NCI-H2196 (cell line): ENCODE data around the gene GRAMD1B.
A peak's percentile ranks its signal among the peaks of the same experiment; 100 is the strongest.
"Not testable (repeated sequence)": the region's sequence is repeated elsewhere in the genome, so short reads cannot be mapped to it uniquely, and the experiment has no call there.

ENCODE experiments used
- DNase-seq: peaks from one replicate; lab custom pipeline; 2025; ENCODE audit not compliant: unreplicated experiment; lab: John Stamatoyannopoulos, UW

The GRAMD1B gene

DNA sequence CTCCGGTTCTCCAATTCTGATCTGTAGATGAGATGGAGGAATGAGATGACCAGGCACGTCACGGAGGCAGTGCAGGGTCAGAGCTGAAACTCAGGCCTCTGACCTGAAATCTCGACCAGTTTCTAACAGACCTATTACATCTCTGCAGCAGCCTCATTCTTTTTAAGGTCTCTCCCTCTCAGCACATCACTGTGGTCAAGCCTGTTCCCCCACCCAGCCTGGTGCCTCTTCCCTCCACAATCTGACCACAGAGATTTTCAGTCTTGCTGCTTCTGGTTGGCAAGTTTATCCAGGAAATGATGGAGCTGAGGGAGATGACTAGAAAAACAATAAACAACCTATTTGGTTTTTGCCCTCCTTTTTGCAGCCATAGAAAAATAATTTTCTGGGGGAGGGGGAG lies 9.5 kb downstream of the GRAMD1B start:
- no peak for DNase-seq

DNA sequence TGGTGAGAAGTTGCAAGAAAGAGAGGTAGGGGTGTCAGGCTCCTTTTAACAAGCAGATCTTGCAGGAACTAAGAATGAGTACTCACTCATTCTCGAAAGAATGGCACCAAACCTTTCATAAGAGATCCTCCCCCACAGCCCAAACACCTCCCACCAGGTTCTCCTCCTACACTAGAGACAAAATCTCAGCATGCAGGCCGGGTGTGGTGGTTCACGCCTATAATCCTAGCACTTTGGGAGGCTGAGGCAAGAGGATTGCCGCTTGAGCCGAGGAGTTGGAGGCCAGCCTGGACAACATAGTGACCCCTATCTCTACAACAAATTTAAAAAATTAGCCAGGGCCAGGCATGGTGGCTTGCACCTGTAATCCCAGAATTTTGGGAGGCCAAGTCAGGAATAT lies 11.1 kb downstream of the GRAMD1B start:
- no peak for DNase-seq

DNA sequence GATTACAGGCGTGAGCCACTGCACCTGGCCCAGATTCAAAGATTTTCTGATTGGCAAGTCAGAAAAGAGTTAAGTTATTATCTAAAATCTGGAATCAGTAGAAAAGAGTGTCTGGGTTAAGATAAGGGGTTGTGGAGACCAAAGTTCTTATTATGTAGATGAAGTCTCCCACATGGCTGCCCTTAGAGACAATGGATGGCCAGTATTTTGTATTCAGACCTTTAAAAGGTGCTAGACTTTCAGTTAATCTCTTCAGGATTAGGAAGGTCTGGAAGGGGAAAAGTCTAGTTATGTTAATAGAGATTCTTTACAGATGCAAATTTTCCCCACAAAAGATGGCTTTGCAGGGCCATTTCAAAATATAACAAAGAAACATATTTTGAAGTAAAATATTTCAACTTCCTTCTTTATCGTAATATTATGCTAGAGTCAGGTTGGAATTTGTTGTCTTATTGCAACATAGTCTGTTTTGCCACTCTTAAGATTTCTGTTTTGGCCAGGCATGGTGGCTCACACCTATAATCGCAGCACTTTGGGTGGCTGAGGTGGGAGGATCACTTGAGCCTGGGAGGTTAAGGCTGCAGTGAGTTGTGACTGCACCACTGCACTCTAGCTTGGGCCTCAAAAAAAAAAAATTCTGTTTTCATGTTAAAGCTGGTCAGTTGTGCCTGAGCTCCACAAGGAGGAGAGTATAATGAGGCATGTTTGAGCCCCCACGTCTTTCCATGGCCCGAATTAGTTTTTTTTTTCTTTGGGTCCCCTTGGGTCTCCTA lies 14.0 kb downstream of the GRAMD1B start:
- DNase-seq: no peak

DNA sequence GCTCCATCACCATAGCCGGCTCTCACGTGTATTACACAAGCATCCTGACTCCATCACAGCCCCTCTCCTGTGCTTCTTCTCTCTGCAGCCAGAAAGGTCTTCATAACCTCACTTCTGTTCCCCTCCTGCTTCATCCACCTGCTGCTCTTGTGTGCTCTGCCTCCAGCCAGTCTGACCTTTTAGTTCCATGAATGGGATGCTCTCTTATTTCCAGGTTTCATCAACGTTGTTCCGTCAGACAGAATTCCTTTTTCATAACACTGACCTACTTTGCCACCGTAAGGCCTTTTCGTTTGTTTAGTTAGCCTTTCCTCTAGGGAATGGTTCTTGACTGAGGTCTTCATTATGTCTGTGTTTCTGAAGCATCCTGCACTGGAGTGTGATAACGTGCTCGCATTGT lies 18.8 kb downstream of the GRAMD1B start:
- peak; percentile 23 for DNase-seq

DNA sequence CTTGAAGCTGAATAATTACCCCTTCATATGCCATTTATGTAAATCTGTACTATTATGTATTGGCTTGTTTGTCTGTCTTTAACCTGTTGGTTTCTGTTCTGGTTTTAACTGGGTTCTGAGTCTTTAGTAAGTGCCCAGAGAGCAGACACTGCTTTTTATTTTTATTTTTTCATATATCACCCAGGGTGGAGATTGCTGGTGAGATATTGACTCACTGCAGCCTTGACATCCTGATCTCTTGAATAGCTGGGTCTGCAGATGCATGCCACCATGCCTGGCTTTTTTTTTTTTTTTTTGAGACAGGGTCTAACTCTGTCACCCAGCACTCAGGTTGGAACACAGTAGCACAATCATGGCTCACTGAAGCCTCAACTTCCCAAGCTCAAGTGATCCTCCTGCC lies 19.4 kb downstream of the GRAMD1B start:
- no peak for DNase-seq

DNA sequence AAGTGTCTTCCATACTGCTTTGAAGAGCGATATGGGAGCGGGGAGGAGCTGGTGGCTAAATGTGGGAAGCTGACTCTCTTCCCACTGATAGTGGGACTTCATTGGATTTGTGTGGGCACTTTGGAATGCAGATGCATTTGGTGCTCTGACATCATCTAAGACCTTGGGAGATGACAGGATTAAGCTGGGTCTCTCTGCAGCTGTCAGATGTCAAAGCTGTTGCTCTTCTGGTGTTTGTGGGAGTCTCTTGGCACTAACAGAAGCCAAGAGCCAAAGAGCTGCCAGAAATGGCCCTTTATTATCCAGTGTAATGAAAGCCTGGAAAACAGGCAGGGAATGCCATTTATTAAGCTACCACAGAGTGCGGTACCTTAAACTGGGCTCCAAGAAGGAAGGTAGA lies 20.6 kb downstream of the GRAMD1B start:
- no peak for DNase-seq

DNA sequence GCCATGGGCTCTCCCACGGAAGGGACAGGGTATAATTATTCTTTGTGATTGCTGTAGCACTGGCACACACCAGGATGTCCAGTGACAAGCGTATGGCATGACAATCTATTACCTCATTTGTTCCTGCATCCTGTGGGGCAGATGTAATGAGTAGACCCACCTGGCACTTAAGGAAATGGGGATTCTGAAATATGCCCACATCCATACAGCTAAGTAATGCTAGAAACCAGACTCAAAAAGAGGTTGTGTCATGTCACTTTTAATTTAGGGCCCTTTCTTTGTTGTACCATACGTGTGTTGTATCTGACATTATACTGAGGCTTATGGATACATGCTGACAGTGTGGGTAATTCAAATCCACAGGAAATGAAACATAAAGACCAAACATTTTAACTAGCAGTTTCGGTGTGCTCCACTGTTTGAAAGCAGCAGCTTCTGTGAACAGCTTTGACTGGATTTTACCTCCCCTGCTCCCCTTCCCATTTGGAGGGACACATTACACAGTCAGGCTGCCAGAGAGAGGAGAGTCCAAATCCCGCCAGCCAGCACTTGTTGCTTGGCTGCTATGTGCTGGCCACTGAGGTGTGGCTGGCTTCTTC lies 21.2 kb downstream of the GRAMD1B start:
- DNase-seq: no peak

DNA sequence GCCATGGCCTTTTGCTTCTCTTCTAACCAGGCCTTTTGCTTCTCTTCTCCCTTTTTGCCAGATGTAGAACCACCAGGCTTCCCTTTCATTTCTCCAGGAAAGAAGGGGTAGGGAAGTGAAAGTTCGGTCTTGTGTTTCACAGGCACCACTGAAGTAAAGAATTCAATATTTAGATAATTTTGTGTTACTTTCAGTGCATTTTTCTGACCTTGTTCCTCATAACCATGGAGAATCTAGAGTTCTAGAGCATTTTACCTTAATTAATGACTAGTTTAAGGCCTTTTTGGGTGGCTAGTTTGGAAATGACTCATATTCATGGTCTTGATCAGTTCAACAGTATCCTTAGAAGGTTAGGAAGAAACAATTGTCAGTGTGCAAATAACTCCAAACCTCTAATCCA lies 22.7 kb downstream of the GRAMD1B start:
- no peak for DNase-seq

DNA sequence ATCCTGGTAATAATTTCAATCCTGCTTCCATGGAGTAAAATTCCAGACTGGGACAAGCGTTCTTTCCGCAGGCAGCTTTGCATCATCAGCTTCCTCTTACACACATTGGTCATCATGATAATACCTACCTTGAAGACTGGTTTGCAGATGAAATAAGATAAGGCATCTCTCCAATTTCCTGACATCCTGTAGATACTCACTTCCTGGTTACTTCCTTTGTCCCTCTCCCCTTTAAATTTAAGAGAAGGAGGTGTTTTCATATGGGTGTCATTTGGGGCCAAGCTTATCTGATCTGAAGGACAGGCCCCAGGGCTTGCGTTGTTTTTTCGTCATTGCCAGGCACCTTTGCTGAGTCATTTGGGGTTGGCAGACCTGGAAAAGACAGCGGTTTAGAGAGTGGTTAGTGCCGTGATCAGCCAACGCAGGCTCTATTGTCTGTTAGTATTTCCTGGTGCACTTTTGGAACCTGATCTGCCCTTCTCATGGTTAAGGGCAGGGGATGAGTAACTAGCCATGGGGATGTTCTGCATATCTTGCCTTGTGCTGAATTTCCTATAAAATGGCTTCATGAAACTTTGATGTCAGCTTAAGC lies 24.1 kb downstream of the GRAMD1B start:
- DNase-seq: peak; percentile 80

DNA sequence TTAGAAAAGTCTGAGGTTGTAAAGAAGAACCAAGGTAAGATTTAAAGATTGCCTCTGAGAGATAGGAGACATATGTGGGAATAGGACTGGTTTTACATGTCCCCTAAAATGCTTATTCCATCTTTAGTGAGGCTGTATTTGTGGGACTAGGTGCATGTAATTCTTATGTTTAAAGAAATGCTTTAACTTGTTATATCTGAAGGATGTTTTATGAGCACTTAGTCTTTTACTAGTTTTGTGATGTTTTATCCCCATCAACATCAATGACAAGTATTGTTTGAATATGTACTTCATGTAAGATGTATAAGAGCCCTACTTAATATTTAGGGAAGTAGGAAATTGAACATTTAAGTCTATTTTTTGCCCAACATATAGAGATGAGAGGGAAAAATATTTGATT lies 24.7 kb downstream of the GRAMD1B start:
- no peak for DNase-seq

DNA sequence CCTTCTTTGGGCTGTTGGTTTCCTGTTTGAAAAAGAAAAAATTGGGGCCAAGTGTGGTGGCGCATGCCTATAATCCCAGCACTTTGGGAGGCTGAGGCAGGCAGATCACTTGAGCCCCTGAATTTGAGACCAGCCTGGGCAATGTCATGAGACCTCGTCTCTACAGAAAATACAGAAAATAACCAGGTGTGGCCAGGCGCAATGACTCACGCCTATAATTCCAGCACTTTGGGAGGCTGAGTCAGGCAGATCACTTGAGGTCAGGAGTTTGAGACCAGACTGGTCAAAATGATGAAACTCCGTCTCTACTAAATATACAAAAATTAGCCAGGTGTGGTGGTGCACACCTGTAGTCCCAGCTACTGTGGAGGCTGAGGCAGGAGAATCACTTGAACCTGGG lies 26.4 kb downstream of the GRAMD1B start:
- not testable (repeated sequence) for DNase-seq

DNA sequence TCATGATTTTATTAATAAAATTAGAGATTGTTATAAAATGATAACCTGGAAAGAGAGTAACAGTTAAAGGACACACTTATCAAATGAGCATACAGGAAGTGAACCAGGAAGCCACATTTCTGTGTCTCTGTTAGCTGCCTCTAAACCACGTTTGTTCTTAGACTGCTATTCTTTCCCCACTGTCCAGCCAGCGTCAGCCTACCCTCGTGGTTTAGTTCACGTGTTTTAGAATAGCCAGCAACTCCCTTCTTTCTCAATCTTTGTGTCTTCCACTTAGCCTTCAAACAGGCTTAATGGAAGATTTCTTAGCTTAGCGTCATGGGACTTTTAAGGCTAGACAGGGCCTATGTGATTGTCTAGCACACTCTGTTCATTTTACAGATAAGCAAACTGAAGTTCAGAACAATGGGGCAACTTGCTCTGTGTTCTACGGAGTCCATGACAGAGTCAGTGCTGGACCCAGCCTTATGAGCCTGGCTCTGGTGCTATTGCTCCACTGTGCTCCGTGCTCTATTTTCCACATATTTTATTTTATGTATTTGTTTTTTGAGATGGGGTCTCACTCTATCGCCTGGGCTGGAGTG lies 27.2 kb downstream of the GRAMD1B start:
- DNase-seq: no peak

DNA sequence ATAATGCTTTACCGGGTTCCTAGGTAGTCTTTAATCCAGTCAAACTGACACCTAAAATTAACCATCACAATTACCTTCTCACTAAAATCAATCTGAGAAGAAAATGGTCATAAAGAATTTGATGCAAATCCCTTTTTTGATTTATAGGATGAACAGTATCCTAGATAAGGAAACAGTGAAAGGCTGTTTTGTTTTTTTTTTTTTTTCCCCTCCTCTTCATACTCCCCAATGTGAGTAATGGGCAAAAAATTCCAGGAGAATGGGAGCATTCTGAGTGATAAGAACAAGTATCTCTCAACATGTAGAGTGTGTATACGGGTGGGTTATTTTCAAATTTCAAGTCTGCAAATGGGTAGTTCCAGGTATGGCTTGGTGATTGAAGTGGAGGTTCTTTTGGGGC lies 28.4 kb downstream of the GRAMD1B start:
- no peak for DNase-seq

DNA sequence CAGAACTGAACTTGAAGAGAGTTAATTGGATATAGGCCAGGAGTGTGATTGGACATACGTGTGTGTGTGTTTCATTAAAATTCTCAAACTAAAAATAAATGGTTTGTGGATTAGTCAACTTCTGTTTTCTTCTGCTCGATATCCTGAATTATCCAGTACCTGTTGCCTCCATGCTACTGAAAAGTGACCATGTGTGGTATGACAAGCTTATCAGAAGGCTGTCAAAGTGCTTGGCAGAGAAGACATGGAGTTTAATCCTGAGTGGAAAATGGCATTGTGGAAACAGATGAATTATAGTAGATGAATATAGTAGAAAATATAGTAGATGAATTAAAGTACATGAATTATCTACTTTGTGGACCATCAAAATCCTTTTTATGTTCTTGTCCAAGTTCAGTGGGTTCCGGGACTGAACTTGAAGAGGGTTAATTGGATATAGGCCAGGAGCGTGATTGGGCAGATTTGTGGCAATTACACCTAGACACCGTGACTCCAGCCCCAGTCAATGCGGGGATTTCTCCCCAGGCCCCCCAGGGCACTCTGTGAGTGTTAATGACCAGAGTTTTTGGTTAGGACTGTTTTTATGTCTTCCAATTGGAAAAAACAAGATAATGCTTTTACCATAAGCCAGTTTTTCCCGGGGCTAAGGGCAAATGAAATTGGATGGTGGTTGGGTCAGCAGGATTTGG lies 30.1 kb downstream of the GRAMD1B start:
- DNase-seq: no peak

DNA sequence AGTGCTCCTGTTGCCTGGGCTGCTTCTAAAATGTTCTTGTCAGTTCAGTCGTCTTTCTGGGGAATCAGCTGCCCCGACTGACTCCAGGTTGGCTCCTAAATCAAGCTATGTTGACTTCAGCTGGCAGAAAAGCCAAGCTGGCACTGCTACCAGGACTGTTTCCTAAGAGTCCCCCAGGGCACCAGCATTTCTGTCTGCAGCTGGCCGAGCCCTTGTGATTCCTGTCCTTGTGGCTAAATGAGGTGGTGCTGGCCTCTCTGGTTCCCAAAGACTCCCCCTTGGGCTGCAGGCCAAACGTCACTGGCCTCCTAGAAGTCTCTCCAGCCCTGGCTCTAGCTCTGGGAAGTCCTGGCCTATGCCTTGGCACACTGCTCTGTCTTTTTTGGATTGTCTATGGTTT lies 31.1 kb downstream of the GRAMD1B start:
- peak; percentile 66 for DNase-seq

DNA sequence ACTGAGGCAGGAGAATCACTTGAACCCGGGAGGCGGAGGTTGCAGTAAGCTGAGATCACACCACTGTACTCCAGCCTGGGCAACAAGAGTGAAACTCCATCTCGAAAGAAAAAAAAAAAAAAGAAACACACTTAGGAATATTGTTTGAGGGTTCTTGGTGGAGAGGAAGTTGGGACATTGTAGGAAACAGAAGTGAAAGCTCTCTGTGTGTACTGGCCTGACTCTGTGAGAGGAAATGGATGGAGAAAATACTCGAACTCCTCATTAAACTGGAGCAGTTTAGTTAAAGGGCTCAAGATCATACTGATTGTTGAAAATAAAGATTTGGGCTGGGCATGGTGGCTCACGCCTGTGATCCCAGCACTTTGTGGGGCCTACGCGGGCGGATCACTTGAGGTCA lies 35.6 kb downstream of the GRAMD1B start:
- not testable (repeated sequence) for DNase-seq

DNA sequence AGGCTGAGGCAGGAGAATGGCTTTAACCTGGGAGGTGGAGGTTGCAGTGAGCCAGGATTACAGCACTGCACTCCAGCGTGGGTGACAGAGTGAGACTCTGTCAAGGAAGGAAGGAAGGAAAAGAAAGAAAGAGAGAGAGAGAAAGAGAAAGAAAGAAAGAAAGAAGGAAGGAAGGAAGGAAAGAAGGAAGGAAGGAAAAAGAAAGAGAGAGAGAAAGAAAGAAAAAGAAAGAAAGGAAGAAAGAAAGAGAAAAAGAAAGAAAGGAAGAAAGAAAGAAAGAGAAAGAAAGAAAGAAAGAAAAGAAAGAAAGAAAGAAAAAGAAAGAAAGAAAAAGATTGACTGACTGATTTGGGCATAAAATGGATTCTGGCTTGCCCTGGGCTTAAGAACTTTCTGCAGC lies 36.1 kb downstream of the GRAMD1B start:
- DNase-seq: not testable (repeated sequence)

DNA sequence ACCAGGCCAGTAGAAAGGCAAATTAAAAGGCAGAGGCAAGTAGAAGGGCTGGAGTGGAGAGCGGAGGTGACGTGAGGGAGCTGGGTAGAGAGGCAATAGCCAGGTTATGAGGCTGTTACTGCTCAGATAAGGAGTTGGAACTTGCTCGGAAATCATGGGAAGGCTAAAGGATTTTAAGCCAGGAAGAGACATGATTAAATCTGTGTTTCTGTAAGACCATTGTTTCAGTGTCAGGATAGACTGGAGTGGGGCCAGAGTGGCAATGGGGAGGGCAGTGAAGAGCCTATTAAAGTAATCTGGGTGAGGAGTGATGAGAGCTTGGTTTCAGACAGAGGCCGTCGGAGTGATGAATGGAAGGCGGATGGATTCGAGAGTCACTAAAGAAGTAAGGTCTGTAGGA lies 39.0 kb downstream of the GRAMD1B start:
- peak; percentile 15 for DNase-seq

DNA sequence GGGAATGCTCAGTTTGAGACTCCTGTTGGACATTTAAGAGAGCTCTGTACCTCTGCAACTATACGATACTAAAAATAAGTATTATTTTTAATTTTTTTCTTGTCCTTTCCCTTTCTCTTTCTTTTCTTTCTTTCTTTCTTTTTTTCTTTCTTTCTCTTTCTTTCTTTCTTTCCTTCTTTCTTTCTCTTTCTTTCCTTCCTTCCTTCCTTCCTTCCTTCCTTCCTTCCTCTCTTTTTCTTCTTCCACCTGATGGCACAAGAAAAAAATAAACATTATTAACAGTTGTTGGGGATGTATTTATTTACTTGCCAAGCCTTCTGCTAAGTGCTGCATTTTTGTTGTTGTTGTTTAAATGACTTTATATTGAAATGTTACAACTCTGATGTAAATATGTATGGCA lies 39.5 kb downstream of the GRAMD1B start:
- no peak for DNase-seq

DNA sequence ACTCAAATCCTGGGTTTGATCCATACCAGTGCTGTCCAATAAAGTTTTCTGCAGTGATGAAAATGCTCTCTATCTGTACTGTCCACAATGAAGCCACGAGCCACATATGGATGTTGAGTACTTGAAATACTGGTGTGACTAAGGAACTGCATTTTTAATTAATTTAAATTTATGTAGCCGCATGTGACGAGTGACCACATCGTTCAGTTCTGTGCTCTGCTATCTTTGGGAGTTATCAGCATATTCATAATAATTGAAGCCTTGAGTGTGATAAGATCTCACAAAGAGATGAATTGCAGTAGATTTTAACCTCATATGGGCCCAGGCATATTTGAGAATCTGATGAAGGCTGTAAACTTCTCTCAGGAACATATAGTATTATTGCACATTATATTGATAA lies 40.8 kb downstream of the GRAMD1B start:
- no peak for DNase-seq

DNA sequence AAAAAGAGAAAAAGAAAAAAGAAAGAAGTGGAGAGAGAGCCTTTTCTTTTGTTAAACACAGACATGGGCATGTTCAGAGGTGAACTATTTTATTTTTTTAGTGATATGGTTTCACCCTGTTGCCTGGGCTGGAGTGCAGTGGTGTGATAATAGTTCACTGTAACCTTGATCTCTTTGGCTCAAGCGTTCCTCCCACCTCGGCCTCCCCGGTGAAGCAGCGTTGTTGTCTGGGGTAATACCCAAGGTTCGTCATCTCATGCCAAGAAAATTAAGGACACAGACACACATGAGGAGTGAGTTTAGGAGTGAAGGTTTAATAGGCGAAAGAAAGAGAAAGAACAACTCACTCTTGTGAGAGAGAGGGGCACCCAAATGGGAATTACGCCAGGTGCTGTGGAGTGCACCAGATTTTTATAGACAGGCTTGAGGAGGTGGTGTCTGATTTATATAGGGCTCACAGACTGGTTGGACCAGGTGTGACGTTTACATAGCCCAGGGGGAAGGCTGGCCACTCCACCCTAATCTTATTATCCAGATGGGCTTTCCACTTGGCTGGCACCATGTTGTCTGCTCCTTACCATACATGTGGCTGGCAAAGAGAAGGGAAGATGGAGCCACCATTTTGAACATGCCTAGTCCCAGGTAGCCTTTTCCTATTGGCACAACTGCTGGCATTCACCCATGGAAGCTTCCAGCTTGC lies 42.3 kb downstream of the GRAMD1B start:
- peak; percentile 31 for DNase-seq
